Ishikawa (cell line): ENCODE measurements around the gene ZMIZ1.

Experiments used
- CEBPB ChIP-seq: IDR thresholded peaks from 2 replicates; pipeline ENCODE4 v1.6.1; 2012
- CREB1 ChIP-seq: IDR thresholded peaks from 2 replicates; pipeline ENCODE4 v1.6.1; 2012; ENCODE audit warnings: low read depth
- EP300 ChIP-seq: IDR thresholded peaks from 2 replicates; pipeline ENCODE4 v1.6.1; 2012; ENCODE audit warnings: borderline replicate concordance
- FOXM1 ChIP-seq: IDR thresholded peaks from 2 replicates; pipeline ENCODE4 v1.6.1; 2012; ENCODE audit warnings: low read depth, borderline replicate concordance
- NFIC ChIP-seq: IDR thresholded peaks from 2 replicates; pipeline ENCODE4 v1.6.1; 2012
- RAD21 ChIP-seq: IDR thresholded peaks from 2 replicates; pipeline ENCODE4 v1.6.1; 2012; ENCODE audit warnings: low read depth
- TCF12 ChIP-seq: IDR thresholded peaks from 2 replicates; pipeline ENCODE4 v1.6.1; 2012; ENCODE audit warnings: low read depth
- USF1 ChIP-seq: IDR thresholded peaks from 2 replicates; pipeline ENCODE4 v1.6.1; 2012
- YY1 ChIP-seq: IDR thresholded peaks from 2 replicates; pipeline ENCODE4 v1.6.1; 2012; ENCODE audit warnings: low read depth
- ZBTB7A ChIP-seq: IDR thresholded peaks from 2 replicates; pipeline ENCODE4 v1.6.1; 2012; ENCODE audit warnings: low read depth
- TF ChIP-seq, protein P1 (sequence below): IDR thresholded peaks from 2 replicates; pipeline ENCODE4 v1.6.1; 2012; ENCODE audit warnings: low read depth, mild to moderate bottlenecking
- TF ChIP-seq, protein P2 (sequence below): IDR thresholded peaks from 2 replicates; pipeline ENCODE4 v1.6.1; 2012

DNA sequence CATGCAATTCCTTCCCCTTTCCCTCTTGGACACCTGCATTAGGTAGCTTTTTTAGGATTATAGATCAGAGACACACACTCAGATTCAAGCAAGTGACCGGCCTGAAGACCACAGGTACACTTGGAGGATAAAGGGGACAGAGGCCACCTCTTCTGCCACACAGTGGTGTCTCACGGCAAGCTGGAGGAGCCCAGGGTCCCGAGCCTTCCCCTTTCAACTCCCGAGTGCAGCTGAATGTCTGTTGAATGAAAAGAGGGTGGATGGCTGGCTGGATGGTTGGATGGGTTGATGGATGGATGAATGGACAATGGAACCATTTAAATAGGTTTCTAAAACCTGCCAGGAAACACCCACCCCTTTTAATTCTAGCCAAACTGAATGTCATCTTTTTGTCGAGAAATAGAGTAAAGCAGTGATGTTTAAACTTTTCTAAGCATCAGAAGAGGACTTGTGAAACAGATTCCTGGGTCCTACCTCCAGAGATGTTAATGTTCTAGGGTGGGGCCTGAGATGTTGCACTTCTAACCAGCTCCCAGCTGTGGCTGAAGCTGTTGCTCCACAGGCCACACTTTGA is 49.2 kb upstream of the ZMIZ1 start:
- TF ChIP-seq CREB1 (no peak), NFIC (no peak), EP300 (no peak), USF1 (no peak), YY1 (no peak), ZBTB7A (no peak), CEBPB (no peak), TCF12 (no peak), RAD21 (no peak), FOXM1 (no peak)
- TF ChIP-seq, protein P1, sequence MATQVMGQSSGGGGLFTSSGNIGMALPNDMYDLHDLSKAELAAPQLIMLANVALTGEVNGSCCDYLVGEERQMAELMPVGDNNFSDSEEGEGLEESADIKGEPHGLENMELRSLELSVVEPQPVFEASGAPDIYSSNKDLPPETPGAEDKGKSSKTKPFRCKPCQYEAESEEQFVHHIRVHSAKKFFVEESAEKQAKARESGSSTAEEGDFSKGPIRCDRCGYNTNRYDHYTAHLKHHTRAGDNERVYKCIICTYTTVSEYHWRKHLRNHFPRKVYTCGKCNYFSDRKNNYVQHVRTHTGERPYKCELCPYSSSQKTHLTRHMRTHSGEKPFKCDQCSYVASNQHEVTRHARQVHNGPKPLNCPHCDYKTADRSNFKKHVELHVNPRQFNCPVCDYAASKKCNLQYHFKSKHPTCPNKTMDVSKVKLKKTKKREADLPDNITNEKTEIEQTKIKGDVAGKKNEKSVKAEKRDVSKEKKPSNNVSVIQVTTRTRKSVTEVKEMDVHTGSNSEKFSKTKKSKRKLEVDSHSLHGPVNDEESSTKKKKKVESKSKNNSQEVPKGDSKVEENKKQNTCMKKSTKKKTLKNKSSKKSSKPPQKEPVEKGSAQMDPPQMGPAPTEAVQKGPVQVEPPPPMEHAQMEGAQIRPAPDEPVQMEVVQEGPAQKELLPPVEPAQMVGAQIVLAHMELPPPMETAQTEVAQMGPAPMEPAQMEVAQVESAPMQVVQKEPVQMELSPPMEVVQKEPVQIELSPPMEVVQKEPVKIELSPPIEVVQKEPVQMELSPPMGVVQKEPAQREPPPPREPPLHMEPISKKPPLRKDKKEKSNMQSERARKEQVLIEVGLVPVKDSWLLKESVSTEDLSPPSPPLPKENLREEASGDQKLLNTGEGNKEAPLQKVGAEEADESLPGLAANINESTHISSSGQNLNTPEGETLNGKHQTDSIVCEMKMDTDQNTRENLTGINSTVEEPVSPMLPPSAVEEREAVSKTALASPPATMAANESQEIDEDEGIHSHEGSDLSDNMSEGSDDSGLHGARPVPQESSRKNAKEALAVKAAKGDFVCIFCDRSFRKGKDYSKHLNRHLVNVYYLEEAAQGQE = no peak
- TF ChIP-seq, protein P2, sequence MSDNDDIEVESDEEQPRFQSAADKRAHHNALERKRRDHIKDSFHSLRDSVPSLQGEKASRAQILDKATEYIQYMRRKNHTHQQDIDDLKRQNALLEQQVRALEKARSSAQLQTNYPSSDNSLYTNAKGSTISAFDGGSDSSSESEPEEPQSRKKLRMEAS = no peak
